SK-N-MC (cell line): ENCODE measurements around the gene SLC35F3.

Experiments
- DNase-seq: peaks from one replicate; pipeline ENCODE4 v3.0.0-alpha.2; 2011; ENCODE audit warnings: low read depth, low spot score
- H3K27ac ChIP-seq: fragments of 200-600 bp; sonication (generic); 2 replicates; pipeline ENCODE4 v1.5.1; 2016; ENCODE audit warnings: mixed run types
- H3K36me3 ChIP-seq: fragments of 200-600 bp; sonication (generic); 2 replicates; pipeline ENCODE4 v1.6.1; 2017; ENCODE audit warnings: antibody characterized with exemption, low read length, mixed read lengths; ENCODE audit not compliant: insufficient read depth
- H3K4me3 ChIP-seq: fragments of 200-600 bp; sonication (generic); 2 replicates; pipeline ENCODE4 v1.5.1; 2016
- H3K9ac ChIP-seq: fragments of 200-600 bp; sonication (generic); 2 replicates; pipeline ENCODE4 v1.8.0; 2017; ENCODE audit warnings: mixed run types, mixed read lengths; ENCODE audit not compliant: insufficient read length
- H3K9me3 ChIP-seq: fragments of 200-600 bp; sonication (generic); 2 replicates; pipeline ENCODE4 v1.6.1; 2017; ENCODE audit warnings: low read depth, mild to moderate bottlenecking, antibody characterized with exemption, low read length, moderate library complexity, mixed read lengths
- EZH2 ChIP-seq: fragments of 200-600 bp; sonication (generic); IDR thresholded peaks from one replicate; pipeline ENCODE4 v1.6.1; 2017; ENCODE audit warnings: antibody characterized with exemption
- FOXP2 ChIP-seq: optimal IDR thresholded peaks from 2 replicates; pipeline ENCODE3; 2011; ENCODE audit warnings: mild to moderate bottlenecking, moderate library complexity; ENCODE audit not compliant: insufficient read depth; ENCODE audit errors: extremely low read length, control extremely low read depth
- POLR2AphosphoS5 ChIP-seq: IDR thresholded peaks from 2 replicates; pipeline ENCODE4 v1.6.1; 2012; ENCODE audit warnings: mild to moderate bottlenecking, low read depth, low read length, borderline replicate concordance

The SLC35F3 gene

DNA sequence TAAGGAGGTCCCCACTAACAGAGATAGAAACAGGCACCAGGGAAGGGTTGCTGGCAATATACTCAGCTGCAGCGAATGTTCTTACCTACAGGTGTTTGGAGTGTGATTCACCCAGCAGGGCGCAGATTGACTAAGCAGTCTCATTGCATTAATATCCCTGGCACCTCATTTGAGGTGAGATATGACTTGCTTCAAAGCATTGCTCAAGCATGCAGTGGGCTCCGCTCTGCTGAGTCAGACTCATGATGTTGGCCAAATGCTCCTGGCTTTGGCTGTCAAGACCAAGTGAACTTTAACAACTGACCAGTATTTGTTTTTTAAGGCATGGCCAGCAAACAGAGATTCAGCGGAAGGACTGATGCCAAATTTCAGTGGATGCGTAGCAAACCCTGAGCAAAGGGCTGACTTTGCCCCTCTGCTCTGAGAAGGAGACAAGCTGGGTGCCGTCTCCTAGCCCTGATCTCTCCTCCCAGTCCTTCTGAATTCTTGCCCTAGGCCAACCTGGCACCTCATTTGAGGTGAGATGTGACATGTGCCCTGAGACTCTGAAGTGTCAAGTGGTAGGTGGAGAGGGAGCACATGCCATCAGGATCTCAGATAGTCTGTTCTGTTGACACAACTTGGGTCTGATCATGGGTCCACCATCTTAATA, 281.7 kb downstream of the SLC35F3 start:
- no peak overlapping the region for H3K4me3 ChIP-seq
- DNase-seq: no peak
- no peaks in the 10 kb centered on the region for H3K9me3 ChIP-seq
- no peak overlapping the region for H3K9ac ChIP-seq
- no peaks in the 10 kb centered on the region for H3K36me3 ChIP-seq
- H3K27ac ChIP-seq: no peak overlapping the region
- TF ChIP-seq EZH2 (no peak), POLR2AphosphoS5 (no peak), FOXP2 (no peak)

DNA sequence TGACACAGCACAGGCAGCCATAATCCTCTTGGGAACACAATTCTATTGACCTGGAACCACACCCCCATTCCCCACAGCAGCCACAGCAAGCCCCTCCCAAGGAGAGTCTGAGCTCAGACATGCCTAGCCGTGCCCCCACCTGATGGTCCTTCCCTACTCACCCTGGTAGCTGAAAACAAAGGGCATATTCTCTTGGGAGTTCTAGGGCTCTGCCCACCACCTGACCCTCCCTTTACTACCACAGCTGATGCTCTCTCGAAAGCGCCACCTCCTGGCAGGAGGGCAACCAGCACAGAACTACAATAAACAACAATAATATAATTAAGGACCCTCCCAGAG, 283.9 kb downstream of the SLC35F3 start:
- DNase-seq: no peak
- Histone ChIP-seq H3K27ac (no peak overlapping the region), H3K36me3 (no peaks in the 10 kb centered on the region), H3K9ac (no peak overlapping the region), H3K9me3 (no peaks in the 10 kb centered on the region), H3K4me3 (no peak overlapping the region)
- TF ChIP-seq EZH2 (no peak), POLR2AphosphoS5 (no peak), FOXP2 (no peak)

DNA sequence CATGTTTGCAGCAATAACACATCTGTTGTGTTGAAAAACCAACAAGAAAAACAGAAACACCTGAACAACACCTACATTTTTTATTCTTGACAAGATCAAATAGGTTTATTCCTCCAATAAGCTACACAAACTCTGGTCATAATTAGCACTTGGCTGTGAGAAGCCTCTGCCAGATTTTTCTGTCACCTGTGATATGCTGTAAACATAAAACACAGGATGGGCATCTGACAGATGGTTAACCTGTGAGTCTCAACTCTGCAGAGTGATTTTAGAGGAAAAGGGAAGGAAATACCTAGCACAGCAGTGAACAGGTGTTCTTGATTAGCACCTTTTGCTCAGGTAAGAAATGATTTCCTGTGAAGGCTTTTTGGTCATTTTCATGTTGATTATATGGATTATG, 293.4 kb downstream of the SLC35F3 start:
- Histone ChIP-seq H3K9ac (no peak overlapping the region), H3K27ac (no peak overlapping the region), H3K4me3 (no peak overlapping the region), H3K9me3 (no peaks in the 10 kb centered on the region), H3K36me3 (no peaks in the 10 kb centered on the region)
- no peak for TF ChIP-seq POLR2AphosphoS5
- TF ChIP-seq FOXP2: no peak
- no peak for TF ChIP-seq EZH2
- DNase-seq: no peak

DNA sequence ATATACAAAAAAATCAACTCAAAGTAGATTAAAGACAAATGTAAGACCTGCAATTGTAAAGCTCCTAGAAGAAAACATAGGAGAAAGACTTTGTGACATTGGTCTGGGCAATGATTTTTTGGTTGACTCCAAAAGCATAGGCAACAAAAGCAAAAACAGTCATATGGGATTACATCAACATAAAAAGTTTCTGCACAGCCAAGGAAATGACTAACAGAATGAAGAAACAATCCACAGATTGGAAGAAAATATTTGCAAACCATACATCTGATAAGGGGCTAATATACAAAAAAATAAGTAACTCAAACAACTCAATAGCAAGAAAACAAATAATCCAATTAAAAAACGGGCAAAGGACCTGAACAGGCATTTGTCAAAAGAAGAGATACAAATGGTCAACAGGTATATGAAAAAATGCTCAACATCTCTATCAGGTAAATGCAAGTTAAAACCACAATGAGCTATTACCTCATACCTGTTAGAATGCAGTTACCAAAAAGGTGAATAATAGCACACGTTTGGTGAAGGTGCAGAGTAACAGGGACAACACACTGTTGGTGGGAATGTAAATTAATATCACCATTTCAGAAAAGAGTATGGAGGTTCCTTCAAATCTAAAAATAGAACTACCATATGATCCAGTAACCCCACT, 295.1 kb downstream of the SLC35F3 start:
- H3K4me3 ChIP-seq: no peak overlapping the region
- DNase-seq: no peak
- H3K9me3 ChIP-seq: no peaks in the 10 kb centered on the region
- TF ChIP-seq FOXP2: no peak
- no peak for TF ChIP-seq EZH2
- no peak for TF ChIP-seq POLR2AphosphoS5
- no peak overlapping the region for H3K9ac ChIP-seq
- H3K27ac ChIP-seq: no peak overlapping the region
- no peaks in the 10 kb centered on the region for H3K36me3 ChIP-seq

DNA sequence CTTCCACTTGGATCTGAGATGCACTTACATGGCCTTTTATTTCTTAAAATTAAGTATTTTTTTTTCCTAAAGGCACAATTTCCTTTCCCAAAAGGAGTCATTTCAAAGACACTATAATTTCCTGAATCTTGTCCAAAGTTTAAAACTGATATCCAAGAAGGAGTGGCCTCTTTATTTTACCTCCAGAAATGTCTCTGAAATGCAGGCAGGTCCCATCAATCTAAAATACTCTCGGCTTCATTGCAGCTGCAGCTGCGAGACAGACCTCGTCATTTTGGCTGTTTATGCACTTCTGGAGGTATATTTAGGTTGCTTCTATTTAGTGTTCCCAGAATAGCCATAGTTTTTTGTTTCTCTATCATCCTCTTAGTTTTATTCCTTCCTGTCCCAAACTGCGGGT, 296.1 kb downstream of the SLC35F3 start:
- no peak overlapping the region for H3K27ac ChIP-seq
- H3K36me3 ChIP-seq: no peaks in the 10 kb centered on the region
- DNase-seq: no peak
- TF ChIP-seq EZH2 (no peak), POLR2AphosphoS5 (no peak), FOXP2 (no peak)
- no peaks in the 10 kb centered on the region for H3K9me3 ChIP-seq
- H3K4me3 ChIP-seq: no peak overlapping the region
- H3K9ac ChIP-seq: no peak overlapping the region

DNA sequence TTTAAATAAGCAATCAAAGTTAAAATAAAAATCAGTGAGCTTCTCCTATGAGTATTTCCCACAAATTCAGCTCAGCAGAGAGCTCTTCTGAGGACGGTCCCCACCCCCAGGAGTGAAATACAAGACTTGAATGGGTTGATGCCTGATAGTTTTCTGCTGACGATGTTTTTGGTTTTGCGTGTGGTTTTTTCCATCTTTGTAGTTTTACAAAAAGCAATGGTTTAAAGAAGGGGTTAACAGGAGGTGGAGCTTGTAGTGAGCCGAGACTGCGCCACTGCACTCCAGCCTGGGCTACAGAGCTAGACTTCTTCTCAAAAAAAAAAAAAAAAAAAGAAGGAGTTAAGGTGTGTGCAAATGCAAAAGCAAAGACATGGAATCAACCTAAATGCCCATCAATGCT, 297.1 kb downstream of the SLC35F3 start:
- H3K9ac ChIP-seq: no peak overlapping the region
- H3K27ac ChIP-seq: no peak overlapping the region
- H3K4me3 ChIP-seq: no peak overlapping the region
- no peaks in the 10 kb centered on the region for H3K36me3 ChIP-seq
- H3K9me3 ChIP-seq: no peaks in the 10 kb centered on the region
- no peak for DNase-seq
- TF ChIP-seq EZH2: no peak
- TF ChIP-seq FOXP2: no peak
- TF ChIP-seq POLR2AphosphoS5: no peak

DNA sequence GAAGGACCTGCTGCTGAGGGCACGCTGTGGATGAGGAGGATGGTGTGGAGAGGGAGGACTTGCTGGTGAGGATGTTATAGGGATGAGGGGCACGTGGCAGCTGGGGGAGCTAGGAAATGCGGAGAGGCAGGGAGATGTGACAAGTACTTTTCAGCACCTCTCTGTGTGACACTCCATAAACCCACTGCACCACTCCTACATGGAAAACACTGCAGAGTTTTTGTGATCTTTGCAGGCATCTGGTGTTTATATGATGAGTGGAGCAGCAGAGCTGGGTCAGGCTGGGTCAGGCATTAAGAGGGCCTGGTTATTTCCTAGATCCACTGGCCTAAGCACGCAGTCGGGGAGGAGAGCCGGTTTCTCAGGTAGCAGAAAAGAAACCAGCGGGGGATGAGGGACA, 301.5 kb downstream of the SLC35F3 start:
- no peak for TF ChIP-seq POLR2AphosphoS5
- TF ChIP-seq FOXP2: no peak
- TF ChIP-seq EZH2: no peak
- H3K9me3 ChIP-seq: no peaks in the 10 kb centered on the region
- H3K4me3 ChIP-seq: no peak overlapping the region
- DNase-seq: no peak
- H3K9ac ChIP-seq: no peak overlapping the region
- no peaks in the 10 kb centered on the region for H3K36me3 ChIP-seq
- no peak overlapping the region for H3K27ac ChIP-seq

DNA sequence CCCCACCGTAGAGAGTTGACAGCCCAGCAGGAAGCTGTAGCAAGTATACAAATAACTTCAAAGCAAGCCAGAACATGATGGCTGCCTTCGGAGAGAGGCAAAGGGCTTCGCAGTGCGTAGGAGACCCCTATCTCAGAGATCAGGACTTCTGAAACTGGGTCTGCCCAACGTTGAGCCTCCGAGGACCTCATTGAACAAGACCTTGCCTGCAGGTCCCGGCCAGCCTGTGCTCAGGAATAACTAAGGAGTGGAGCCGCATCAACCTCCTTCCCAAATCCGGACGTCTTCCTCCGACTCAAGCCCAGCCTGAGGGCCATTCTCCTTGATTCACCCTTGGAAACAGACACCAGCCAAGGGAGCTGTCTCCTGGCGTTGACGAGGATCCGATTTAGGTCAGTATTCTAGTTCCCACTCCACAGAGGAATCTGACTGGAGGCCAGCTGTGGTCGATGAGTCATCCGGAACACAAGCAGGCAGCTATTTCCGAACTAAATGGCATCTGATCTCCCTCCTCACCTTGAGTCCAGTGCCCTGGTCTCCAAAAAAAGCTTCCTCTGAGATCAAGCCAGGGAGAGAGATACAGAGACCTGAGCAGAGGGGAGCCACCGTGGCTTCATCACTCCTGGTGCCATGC, 302.3 kb downstream of the SLC35F3 start:
- Histone ChIP-seq H3K9me3 (no peaks in the 10 kb centered on the region), H3K9ac (no peak overlapping the region), H3K27ac (no peak overlapping the region), H3K4me3 (no peak overlapping the region), H3K36me3 (no peaks in the 10 kb centered on the region)
- no peak for TF ChIP-seq POLR2AphosphoS5
- TF ChIP-seq EZH2: no peak
- no peak for TF ChIP-seq FOXP2
- no peak for DNase-seq
